HepG2 (cell line): ENCODE results near the gene FGF21. TPM values are rescaled to one million over a fixed set of nuclear protein-coding genes. Genes with fewer than 3 reads are reported as not detected.

Experiments
- CBX2 ChIP-seq, 2 experiments: fragments of 200-600 bp in 1 of 2; sonication (generic); formaldehyde crosslinking in 1 of 2; IDR thresholded peaks; 2 replicates each; pipeline versions ENCODE4 v1.7.0 to v1.8.1; 2018 to 2022; ENCODE audit warnings: low read depth in 2 of 2, low read length in 1 of 2, mild to moderate bottlenecking in 1 of 2, missing genetic modification reagents in 1 of 2
- DPF2 ChIP-seq: sonication (generic); formaldehyde crosslinking; IDR thresholded peaks from 2 replicates; pipeline ENCODE4 v1.4.0; 2020; ENCODE audit warnings: mild to moderate bottlenecking, low read depth, missing genetic modification reagents, borderline replicate concordance
- ELF1 ChIP-seq: sonication (generic); formaldehyde crosslinking; IDR thresholded peaks from 2 replicates; pipeline ENCODE4 v1.4.0; 2020; ENCODE audit warnings: missing genetic modification reagents
- ERF ChIP-seq: IDR thresholded peaks from 2 replicates; pipeline ENCODE4 v1.6.1; 2018; ENCODE audit warnings: missing biosample characterization, missing genetic modification reagents
- GLMP ChIP-seq: sonication (generic); formaldehyde crosslinking; IDR thresholded peaks from 2 replicates; pipeline ENCODE4 v1.9.0; 2021; ENCODE audit warnings: missing genetic modification reagents, mild to moderate bottlenecking, borderline replicate concordance
- GPBP1L1 ChIP-seq: sonication (generic); formaldehyde crosslinking; IDR thresholded peaks from 2 replicates; pipeline ENCODE4 v1.5.0; 2020; ENCODE audit warnings: mild to moderate bottlenecking, missing genetic modification reagents
- GZF1 ChIP-seq: sonication (generic); formaldehyde crosslinking; IDR thresholded peaks from 2 replicates; pipeline ENCODE4 v1.5.1; 2020; ENCODE audit warnings: mild to moderate bottlenecking, missing genetic modification reagents
- KAT7 ChIP-seq: IDR thresholded peaks from 2 replicates; pipeline ENCODE4 v1.6.1; 2018; ENCODE audit warnings: borderline replicate concordance, missing compliant biosample characterization
- MED1 ChIP-seq: sonication (generic); formaldehyde crosslinking; IDR thresholded peaks from 2 replicates; pipeline ENCODE4 v1.4.0; 2020; ENCODE audit warnings: missing genetic modification reagents
- MXI1 ChIP-seq: IDR thresholded peaks from 3 replicates; pipeline ENCODE4 v1.6.1; 2012; ENCODE audit warnings: low read depth, low read length, inconsistent platforms, borderline replicate concordance
- NR2F2 ChIP-seq: IDR thresholded peaks from 2 replicates; pipeline ENCODE4 v1.6.1; 2012; ENCODE audit warnings: low read depth, inconsistent platforms, borderline replicate concordance
- NR2F6 ChIP-seq, 2 experiments: IDR thresholded peaks; 2 replicates each; pipeline ENCODE4 v1.6.1; 2016; ENCODE audit warnings: antibody characterized with exemption in 1 of 2, mild to moderate bottlenecking in 1 of 2
- RFX3 ChIP-seq: IDR thresholded peaks from 2 replicates; pipeline ENCODE4 v1.6.1; 2016; ENCODE audit warnings: missing biosample characterization, missing genetic modification reagents
- RFXAP ChIP-seq: sonication (generic); formaldehyde crosslinking; IDR thresholded peaks from 2 replicates; pipeline ENCODE4 v1.4.0; 2020; ENCODE audit warnings: missing genetic modification reagents, borderline replicate concordance
- SETDB1 ChIP-seq: sonication (generic); formaldehyde crosslinking; IDR thresholded peaks from 2 replicates; pipeline ENCODE4 v1.5.1; 2020; ENCODE audit warnings: missing genetic modification reagents, mild to moderate bottlenecking, borderline replicate concordance
- SUZ12 ChIP-seq: fragments of 150-350 bp; IDR thresholded peaks from 2 replicates; pipeline ENCODE4 v1.6.1; 2014; ENCODE audit warnings: low read depth, low read length
- TCF12 ChIP-seq, 2 experiments: fragments of 450-650 bp in 1 of 2; sonication (generic) in 1 of 2; formaldehyde crosslinking in 1 of 2; IDR thresholded peaks; 2 replicates each; pipeline versions ENCODE4 v1.6.1 to v1.8.0; 2017 to 2022; ENCODE audit warnings: antibody characterized with exemption in 1 of 2, mild to moderate bottlenecking in 1 of 2, missing genetic modification reagents in 1 of 2, moderate library complexity in 1 of 2
- TRIM22 ChIP-seq: fragments of 450-650 bp; IDR thresholded peaks from 2 replicates; pipeline ENCODE4 v1.6.1; 2017
- XRCC5 ChIP-seq: fragments of 200-400 bp; formaldehyde crosslinking; optimal IDR thresholded peaks from 2 replicates; pipeline ENCODE3; 2017; ENCODE audit warnings: mild to moderate bottlenecking, low read length
- ZNF160 ChIP-seq: sonication (generic); formaldehyde crosslinking; IDR thresholded peaks from 2 replicates; pipeline ENCODE4 v1.8.0; 2022; ENCODE audit warnings: mild to moderate bottlenecking, inconsistent platforms, missing genetic modification reagents
- ZNF282 ChIP-seq: fragments of 450-650 bp; IDR thresholded peaks from 2 replicates; pipeline ENCODE4 v1.6.1; 2018; ENCODE audit not compliant: partially characterized antibody
- ZNF550 ChIP-seq: sonication (generic); formaldehyde crosslinking; IDR thresholded peaks from 2 replicates; pipeline ENCODE4 v1.4.0; 2020; ENCODE audit warnings: mild to moderate bottlenecking, missing genetic modification reagents, borderline replicate concordance
- ZNF562 ChIP-seq: sonication (generic); formaldehyde crosslinking; IDR thresholded peaks from 2 replicates; pipeline ENCODE4 v1.8.0; 2022; ENCODE audit warnings: missing genetic modification reagents, borderline replicate concordance
- ZNF589 ChIP-seq: sonication (generic); formaldehyde crosslinking; conservative IDR thresholded peaks from 2 replicates; pipeline ENCODE4 v1.8.0; 2022; ENCODE audit warnings: mild to moderate bottlenecking, moderate library complexity, missing genetic modification reagents
- ZNF598 ChIP-seq: sonication (generic); formaldehyde crosslinking; IDR thresholded peaks from 2 replicates; pipeline ENCODE4 v1.5.1; 2020; ENCODE audit warnings: mild to moderate bottlenecking, missing genetic modification reagents, borderline replicate concordance
- ZNF670 ChIP-seq: sonication (generic); formaldehyde crosslinking; IDR thresholded peaks from 2 replicates; pipeline ENCODE4 v1.8.0; 2022; ENCODE audit warnings: mild to moderate bottlenecking, missing genetic modification reagents, borderline replicate concordance
- ZNF724P ChIP-seq: sonication (generic); formaldehyde crosslinking; IDR thresholded peaks from 2 replicates; pipeline ENCODE4 v1.8.0; 2022; ENCODE audit warnings: missing genetic modification reagents, borderline replicate concordance
- ZNF776 ChIP-seq: sonication (generic); formaldehyde crosslinking; IDR thresholded peaks from 2 replicates; pipeline ENCODE4 v1.4.0; 2020; ENCODE audit warnings: mild to moderate bottlenecking, missing genetic modification reagents
- ZSCAN25 ChIP-seq: sonication (generic); formaldehyde crosslinking; IDR thresholded peaks from 2 replicates; pipeline ENCODE4 v1.8.0; 2022; ENCODE audit warnings: mild to moderate bottlenecking, missing genetic modification reagents
- polyA plus RNA-seq, 8 experiments: library from polyadenylated mRNA; depleted of rRNA in 3 of 8; stranded (reverse) in 7 of 8; unstranded in 1 of 8; fragments of >200 nt; fragmentation: Illumina TruSeq in 4 of 8; extraction: Trizol in 4 of 8; gene quantifications; 2 replicates each; pipeline versions ENCODE4 v1.2.1 to v1.2.3, GENCODE V29; 2011 to 2016; ENCODE audit warnings: low read depth in 4 of 8, missing spikeins in 1 of 8, mixed read lengths in 1 of 8; ENCODE audit not compliant: insufficient read depth in 1 of 8
- total RNA-seq, 5 experiments: library from RNA; depleted of rRNA; stranded (reverse); fragments of >200 nt; fragmentation: Illumina TruSeq; extraction: Trizol; gene quantifications; 2 replicates each; pipeline ENCODE4 v1.2.3, GENCODE V29; 2016; ENCODE audit warnings: low read depth in 1 of 5
- TF ChIP-seq, protein P1 (sequence below): sonication (generic); formaldehyde crosslinking; IDR thresholded peaks from 2 replicates; pipeline ENCODE4 v1.8.1; 2023; ENCODE audit warnings: missing genetic modification reagents, mild to moderate bottlenecking, borderline replicate concordance

FGF21 gene
- total and polyA plus RNA-seq, 2 of the 13 experiments (the other 11 are each of a cell fraction or from before 2014, with no cell fraction given), result 0.17 TPM; not detected in 1

DNA sequence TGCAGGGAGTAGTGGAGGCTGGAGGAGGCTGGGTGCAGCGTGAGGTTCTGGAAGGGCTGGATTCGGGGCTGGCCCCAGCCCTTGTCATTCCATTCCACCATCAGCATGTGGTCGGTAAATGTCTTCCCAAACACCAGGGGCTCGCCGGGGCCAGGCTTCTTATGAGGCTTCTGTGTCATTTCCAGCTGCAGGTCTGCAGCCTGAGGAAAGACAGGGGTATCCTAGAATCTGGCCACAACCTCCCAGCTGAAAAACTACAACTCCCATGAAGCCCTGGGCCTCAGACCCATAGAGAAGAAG, 51.1 kb downstream of the FGF21 start (continued):
- TF ChIP-seq GLMP (CRISPR knock-in tag) (no peak), ZNF160 (CRISPR knock-in tag) (no peak), KAT7 (CRISPR knock-in tag) (no peak), MED1 (no peak), NR2F2 (no peak), CBX2 (IDR thresholded peaks at IDR 0.05; ENCODE audit: low read depth, low read length) (no peak), CBX2 (CRISPR knock-in tag; IDR thresholded peaks at IDR 0.05; ENCODE audit: low read depth) (no peak), SETDB1 (CRISPR knock-in tag) (no peak), ZNF550 (CRISPR knock-in tag) (no peak), ZNF670 (CRISPR knock-in tag) (no peak), ZNF282 (no peak), ZNF589 (CRISPR knock-in tag) (no peak), DPF2 (CRISPR knock-in tag) (no peak), ZNF776 (no peak), ZSCAN25 (CRISPR knock-in tag) (no peak), TCF12 (IDR thresholded peaks at IDR 0.05) (no peak), TCF12 (CRISPR knock-in tag; IDR thresholded peaks at IDR 0.05) (no peak), XRCC5 (no peak), ELF1 (CRISPR knock-in tag) (0 out of 2 replicates have a peak, but pooled peaks have one; percentile 21), SUZ12 (peak; percentile 99; the same call in 1 of the 2 replicates), TRIM22 (no peak), GZF1 (CRISPR knock-in tag) (no peak), NR2F6 (IDR thresholded peaks at IDR 0.05) (no peak), NR2F6 (CRISPR knock-in tag; IDR thresholded peaks at IDR 0.05) (no peak), ZNF598 (CRISPR knock-in tag) (no peak), ERF (CRISPR knock-in tag) (no peak), ZNF724P (CRISPR knock-in tag) (no peak), RFXAP (CRISPR knock-in tag) (no peak), RFX3 (CRISPR knock-in tag) (0 out of 2 replicates have a peak, but pooled peaks have one; percentile 16), GPBP1L1 (CRISPR knock-in tag) (no peak), MXI1 (0 out of 3 replicates have a peak, but pooled peaks have one; percentile 19), ZNF562 (CRISPR knock-in tag) (no peak)
- TF ChIP-seq, protein P1, sequence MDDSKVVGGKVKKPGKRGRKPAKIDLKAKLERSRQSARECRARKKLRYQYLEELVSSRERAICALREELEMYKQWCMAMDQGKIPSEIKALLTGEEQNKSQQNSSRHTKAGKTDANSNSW (CRISPR knock-in tag), result no peak
